Inflammatory macrophage (primary cell): ENCODE measurements around the gene RNU1-2.
"Not testable (repeated sequence)": the region's sequence is repeated elsewhere in the genome, so short reads cannot be mapped to it uniquely, and the experiment has no call there.

Experiments
- DNase-seq, 2 donors: peaks; one replicate each; pipeline ENCODE4 v3.0.0-alpha.2; 2020 to 2022
- total RNA-seq, 18 experiments: gene quantifications; one replicate each; lab custom pipeline; 2026; ENCODE audit warnings: mixed read lengths in 6 of 18, inconsistent platforms in 2 of 18; lab: John Stamatoyannopoulos, UW

Gene RNU1-2
- total RNA-seq: 0.16 to 7.4 (median 0.88) reads per million in 18 experiments

GRCh38 chr1:16895598-16896315 is at the start of gene RNU1-2:
Gene RNU1-2, plus strand, starts transcription at chr1:16895980.
- DNase-seq: peak; percentile 98 to 99

DNA sequence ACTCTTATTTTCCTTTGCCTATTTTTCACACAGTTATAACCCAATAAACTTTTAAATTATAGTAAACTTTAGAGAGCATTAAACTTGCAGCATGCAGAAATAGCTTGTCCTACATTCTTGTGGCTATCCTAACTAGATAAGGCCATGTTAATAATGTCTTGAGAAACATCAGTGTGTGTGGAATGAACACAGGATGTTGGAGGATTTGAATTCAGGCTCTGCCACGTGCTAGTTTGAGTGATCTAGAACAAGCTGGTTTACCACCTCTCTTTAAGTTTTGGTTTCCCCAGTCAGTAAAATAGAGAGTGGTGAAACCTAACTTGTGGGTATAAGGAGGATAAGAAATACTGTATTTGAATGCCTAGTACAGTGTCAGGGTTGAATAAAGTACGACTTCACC is 39.6 kb upstream of the RNU1-2 start:
- not testable (repeated sequence) for DNase-seq

- DNase-seq: not testable (repeated sequence)
These were observed 36.4 kb upstream of the RNU1-2 start for GRCh38 chr1:16859167-16860041.

DNA sequence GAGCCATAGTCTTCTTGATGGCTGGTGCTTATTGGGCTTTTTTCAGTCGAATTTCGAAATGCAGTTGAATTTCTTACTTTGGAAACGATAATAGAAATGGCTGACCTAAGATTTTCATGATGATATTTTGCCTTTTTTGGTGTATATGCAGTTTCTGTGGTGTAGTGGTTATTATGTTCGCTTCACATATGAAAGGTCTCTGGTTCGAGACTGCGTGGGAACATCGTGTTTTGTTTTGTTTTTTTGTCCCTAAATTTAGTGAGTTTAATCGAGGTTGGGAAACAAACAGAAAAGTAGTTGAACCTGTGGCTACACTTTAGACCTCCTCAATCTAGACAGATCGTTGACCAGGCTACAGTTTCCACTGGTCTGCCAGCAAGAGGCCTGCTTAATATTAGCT is 35.7 kb upstream of the RNU1-2 start:
- not testable (repeated sequence) for DNase-seq

- DNase-seq: not testable (repeated sequence)
These were observed 33.9 kb upstream of the RNU1-2 start for GRCh38 chr1:16861832-16862245.

DNA sequence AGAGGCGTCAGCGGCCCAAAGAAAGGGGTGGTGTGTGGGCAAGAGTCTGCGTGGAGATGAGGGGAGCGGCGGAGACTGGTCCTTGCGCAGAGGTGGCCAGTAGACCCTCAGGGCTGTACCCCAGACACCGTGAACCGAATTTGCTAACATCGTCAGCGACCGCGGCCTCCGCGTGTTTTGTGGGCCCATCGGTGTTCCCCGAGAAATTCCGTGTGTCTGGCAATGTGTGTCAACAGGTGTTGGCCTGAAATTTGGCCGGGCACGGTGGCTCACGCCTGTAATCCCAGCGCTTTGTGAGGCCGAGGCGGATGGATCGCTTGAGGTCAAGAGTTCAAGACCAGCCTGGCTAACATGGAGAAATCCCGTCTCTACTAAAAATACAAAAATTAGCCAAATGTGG is 33.4 kb upstream of the RNU1-2 start:
- DNase-seq: not testable (repeated sequence)

DNA sequence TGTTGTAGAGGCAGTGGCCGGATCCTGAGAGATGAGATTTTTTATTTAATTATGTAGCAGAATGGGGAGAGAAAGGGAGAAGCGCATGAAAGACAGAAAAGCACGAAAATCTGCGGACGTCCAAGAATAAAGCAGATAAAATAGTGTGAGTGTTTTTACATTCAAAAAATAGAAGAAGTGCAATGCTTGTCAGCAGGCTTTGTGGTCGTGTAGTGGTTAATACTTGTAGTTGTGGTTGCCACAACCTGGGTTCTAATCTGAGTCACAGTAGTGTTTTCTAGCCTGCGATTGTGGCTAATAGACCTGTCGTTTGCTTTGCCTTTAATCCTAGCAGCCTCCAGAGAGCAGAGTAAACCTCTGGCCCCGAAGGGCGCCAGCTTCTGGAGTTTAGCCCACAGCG is 32.8 kb upstream of the RNU1-2 start:
- not testable (repeated sequence) for DNase-seq

- DNase-seq: peak in 1 of 2 donors; percentile 18
These were observed 28.7 kb upstream of the RNU1-2 start for GRCh38 chr1:16866926-16867707.

- not testable (repeated sequence) for DNase-seq
These were observed 27.0 kb upstream of the RNU1-2 start for GRCh38 chr1:16868787-16869186.

DNA sequence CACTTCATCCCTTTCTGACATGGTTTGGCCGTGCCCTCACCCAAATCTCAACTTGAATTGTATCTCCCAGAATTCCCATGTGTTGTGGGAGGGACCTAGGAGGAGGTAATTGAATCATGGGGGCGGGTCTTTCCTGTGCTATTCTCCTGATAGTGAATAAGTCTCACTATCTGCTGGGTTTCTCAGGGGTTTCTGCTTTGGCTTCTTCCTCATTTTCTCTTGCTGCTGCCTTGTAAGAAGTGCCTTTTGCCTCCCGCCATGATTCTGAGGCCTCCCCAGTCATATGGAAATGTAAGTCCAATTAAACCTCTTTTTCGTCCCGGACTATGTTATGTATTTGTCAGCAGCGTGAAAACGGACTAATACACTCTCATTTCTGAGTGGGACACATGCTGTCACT is 25.8 kb upstream of the RNU1-2 start:
- DNase-seq: not testable (repeated sequence)

DNA sequence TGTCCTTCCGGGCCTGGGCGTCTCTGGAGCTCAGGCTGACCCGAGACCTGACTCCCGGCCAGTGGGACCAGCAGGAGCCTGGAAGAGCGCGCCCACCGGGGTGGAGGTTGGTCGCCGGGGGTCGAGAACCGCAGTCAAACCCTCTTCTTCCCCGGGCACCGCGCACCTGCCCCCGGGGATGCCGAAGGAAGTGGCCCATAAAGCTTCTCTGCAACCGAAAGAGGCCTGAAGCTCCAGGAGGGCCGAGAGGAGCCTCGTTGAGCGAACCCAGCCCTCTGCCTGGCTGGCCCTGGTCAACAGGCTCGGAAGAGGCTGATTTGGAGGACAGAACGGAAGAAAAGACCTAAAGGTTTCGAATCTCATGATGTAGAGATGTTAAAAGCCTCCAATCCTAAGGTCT is 24.6 kb upstream of the RNU1-2 start:
- not testable (repeated sequence) for DNase-seq

- not testable (repeated sequence) for DNase-seq
These were observed 23.4 kb upstream of the RNU1-2 start for GRCh38 chr1:16872152-16873075.

GRCh38 chr1:16873076-16873879 is 22.5 kb upstream of the RNU1-2 start:
- not testable (repeated sequence) for DNase-seq

DNA sequence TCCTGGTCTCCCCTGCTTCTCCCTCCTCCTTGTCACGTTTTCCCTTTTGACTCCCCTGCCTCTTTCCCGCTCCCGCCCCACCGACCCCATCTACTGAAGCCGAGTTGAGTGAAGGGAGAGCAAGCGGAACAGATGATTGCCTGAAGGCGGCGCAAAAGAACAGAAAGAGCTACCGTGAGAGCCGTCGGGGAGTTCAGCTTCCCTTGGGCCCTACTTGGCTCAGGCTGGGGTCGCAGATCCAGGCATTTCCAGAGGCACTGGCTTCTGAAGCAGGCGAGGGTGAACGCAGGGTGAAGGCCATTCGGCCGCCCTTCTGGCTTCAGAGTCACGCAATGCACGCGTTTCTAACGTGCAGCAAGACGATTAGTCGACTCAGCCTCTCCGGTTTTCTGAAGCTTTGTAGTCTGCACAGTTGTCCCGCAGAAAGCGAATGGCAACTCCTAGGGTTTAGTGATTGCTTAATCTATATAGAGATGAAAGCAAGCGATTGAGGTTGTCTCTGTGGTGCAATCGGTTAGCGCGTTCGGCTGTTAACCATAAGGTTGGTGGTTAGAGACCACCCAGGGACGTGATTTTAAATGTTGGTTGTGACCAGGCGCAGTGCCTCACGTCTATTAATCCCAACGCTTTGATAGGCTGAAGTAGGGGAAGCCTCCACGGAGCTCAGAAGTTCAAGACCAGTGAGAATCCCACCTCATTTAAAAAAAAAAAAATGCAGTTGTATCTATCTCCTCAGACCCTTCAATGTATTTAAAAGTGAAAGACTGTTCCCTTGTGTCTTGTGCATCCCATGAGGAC is 20.6 kb upstream of the RNU1-2 start:
- DNase-seq: not testable (repeated sequence)

GRCh38 chr1:16881742-16882141 is 14.0 kb upstream of the RNU1-2 start:
- not testable (repeated sequence) for DNase-seq

GRCh38 chr1:16882986-16883385 is 12.8 kb upstream of the RNU1-2 start:
- no peak for DNase-seq

- not testable (repeated sequence) for DNase-seq
These were observed 11.3 kb upstream of the RNU1-2 start for GRCh38 chr1:16884487-16884886.

DNA sequence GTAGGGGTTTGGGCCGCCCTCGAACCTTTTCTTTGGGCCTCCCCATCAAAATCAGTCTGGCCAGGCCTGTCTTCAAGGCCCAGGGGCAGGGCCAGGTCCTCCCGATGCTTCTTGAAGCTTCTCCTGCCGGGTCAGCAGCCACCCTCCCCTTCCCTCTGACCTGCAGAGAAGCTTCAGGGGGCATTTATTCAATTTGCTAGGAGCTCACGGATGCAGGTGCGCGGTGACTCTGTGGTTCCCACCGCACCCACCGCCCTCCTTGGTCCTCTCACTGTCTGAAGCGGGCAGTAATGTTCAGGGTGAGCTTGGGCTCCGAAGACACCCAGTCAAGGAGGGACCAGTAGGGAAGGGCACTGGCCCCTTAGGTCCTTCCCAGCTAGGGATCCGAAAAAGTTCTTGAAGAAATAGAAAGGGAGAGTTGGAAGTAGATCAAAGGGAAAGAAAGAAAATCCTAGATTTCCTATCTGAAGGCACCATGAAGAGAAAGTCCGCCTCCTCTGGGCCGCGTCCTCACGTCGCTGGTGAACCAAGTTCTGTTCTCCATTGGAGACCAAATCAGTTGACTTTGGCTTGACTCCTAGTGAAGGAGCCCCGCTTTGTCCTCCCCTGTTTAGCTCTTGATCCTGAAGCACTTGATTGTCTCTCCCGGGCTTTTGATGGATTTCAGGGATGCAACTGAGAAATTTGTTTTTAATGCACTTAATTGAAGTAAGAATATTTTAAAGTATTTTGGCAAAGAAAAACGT is 8.7 kb upstream of the RNU1-2 start:
- no peak for DNase-seq
